Measurements from ENCODE around the gene RASSF5.

DNA sequence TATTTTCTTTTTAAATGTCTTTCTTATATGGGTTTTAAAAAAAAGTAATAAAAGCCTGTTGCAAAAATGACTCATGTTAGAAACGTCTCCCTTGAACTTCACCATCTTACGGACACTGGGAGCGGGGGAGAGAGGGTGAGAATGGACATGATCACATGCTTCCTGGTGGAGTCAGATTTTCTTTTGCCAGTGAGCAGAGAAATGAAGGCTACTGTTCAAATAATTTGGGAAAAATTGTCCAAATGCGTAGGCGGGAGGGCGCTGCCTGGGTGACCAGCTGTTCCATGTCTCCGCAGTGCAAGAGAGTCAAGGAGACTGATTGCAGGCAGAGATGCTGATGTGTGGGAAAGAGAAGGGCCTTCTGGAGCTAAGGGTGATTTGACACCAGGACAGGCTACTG lies 81.9 kb downstream of the RASSF5 start:
- TF ChIP-seq, protein P1, sequence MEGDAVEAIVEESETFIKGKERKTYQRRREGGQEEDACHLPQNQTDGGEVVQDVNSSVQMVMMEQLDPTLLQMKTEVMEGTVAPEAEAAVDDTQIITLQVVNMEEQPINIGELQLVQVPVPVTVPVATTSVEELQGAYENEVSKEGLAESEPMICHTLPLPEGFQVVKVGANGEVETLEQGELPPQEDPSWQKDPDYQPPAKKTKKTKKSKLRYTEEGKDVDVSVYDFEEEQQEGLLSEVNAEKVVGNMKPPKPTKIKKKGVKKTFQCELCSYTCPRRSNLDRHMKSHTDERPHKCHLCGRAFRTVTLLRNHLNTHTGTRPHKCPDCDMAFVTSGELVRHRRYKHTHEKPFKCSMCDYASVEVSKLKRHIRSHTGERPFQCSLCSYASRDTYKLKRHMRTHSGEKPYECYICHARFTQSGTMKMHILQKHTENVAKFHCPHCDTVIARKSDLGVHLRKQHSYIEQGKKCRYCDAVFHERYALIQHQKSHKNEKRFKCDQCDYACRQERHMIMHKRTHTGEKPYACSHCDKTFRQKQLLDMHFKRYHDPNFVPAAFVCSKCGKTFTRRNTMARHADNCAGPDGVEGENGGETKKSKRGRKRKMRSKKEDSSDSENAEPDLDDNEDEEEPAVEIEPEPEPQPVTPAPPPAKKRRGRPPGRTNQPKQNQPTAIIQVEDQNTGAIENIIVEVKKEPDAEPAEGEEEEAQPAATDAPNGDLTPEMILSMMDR (IDR thresholded peaks at IDR 0.05) = no peak
- TF ChIP-seq POLR2A (IDR thresholded peaks at IDR 0.05) = no peak
